ENCODE data around the gene ARFRP1. TPM values are rescaled to one million over a fixed set of nuclear protein-coding genes. Genes with fewer than 3 reads are reported as not detected.

Gene ARFRP1
- total and polyA plus RNA-seq, 2 of the 4 experiments (the other 2 are of a cell fraction) = 25.3 to 36.6 TPM

- intact Hi-C loops (cut with micrococcal nuclease) (no loop called here), in situ Hi-C loops (cut with MboI; ENCODE audit: low sequenced_read_pairs) (no loop called here), dilution Hi-C loops (cut with HindIII; ENCODE audit: low sequenced_read_pairs, unreplicated experiment) (no loop called here)
- H3K9me3 ChIP-seq (ENCODE audit: control insufficient read depth, insufficient read depth, low read length) = no peaks in the 10 kb centered on the region
- H2AK9ac ChIP-seq (replicated peaks; ENCODE audit: low read depth, low read length, poor library complexity) = no peak overlapping the region
- no peak overlapping the region for H2BK120ac ChIP-seq (ENCODE audit: low read depth, low read length)
- no peaks in the 10 kb centered on the region for H3K4me1 ChIP-seq (ENCODE audit: control insufficient read depth, insufficient read depth, low read length)
- H3K79me1 ChIP-seq (ENCODE audit: low read depth in 1 of 2, low read length in 2 of 2) = peaks cover 0 to under 1% of the 10 kb centered on the region in 2 experiments; a peak in 1 of 4 replicates
- H3K9ac ChIP-seq (ENCODE audit: low read depth, low read length) = no peak overlapping the region
- H4K91ac ChIP-seq (ENCODE audit: insufficient read depth, low read depth, low read length) = no peak overlapping the region
- DNase-seq (no peak), ATAC-seq (ENCODE audit: low read depth) (no peak)
- H3K9me1 ChIP-seq (ENCODE audit: insufficient read depth, low read length) = no peaks in the 10 kb centered on the region
- no TSS peak for BruUV-seq (replicated peaks)
- H3K36me3 ChIP-seq (ENCODE audit: control insufficient read depth, insufficient read depth, low read length) = peaks cover 24% of the 10 kb centered on the region; the same call in 1 of the 2 replicates
- no peak overlapping the region for H3K4ac ChIP-seq (ENCODE audit: low read depth, low read length)
- no peak overlapping the region for H2BK20ac ChIP-seq (ENCODE audit: low read depth, low read length)
- no peak overlapping the region for H3K18ac ChIP-seq (ENCODE audit: low read depth, low read length)
- CTCF ChIA-PET = no interaction called here
- TF ChIP-seq MAFK (IDR thresholded peaks at IDR 0.05; ENCODE audit: low read depth, low read length) (no peak), FOS (IDR thresholded peaks at IDR 0.05; ENCODE audit: low read depth, low read length) (no peak), SMC3 (IDR thresholded peaks at IDR 0.05; ENCODE audit: low read depth, low read length) (no peak), ELK1 (IDR thresholded peaks at IDR 0.05; ENCODE audit: borderline replicate concordance, low read depth, low read length) (no peak), RCOR1 (IDR thresholded peaks at IDR 0.05; ENCODE audit: insufficient replicate concordance, low read length) (no peak), CEBPB (IDR thresholded peaks at IDR 0.05; ENCODE audit: low read depth, low read length) (no peak), USF2 (IDR thresholded peaks at IDR 0.05; ENCODE audit: low read depth, low read length) (no peak)
- no peaks in the 10 kb centered on the region for H3K27me3 ChIP-seq (ENCODE audit: control insufficient read depth, insufficient read depth, low read length)
- no peak overlapping the region for H3K27ac ChIP-seq (ENCODE audit: insufficient read depth, low read length)
- POLR2A ChIA-PET (ENCODE audit: unreplicated experiment) = no interaction called here
- H2BK5ac ChIP-seq (ENCODE audit: low read depth, low read length, poor library complexity, severe bottlenecking) = no peak overlapping the region
- no peak overlapping the region for H2AFZ ChIP-seq (replicated peaks; ENCODE audit: low read length, poor library complexity)
- H2AK5ac ChIP-seq (ENCODE audit: low read depth, low read length) = no peak overlapping the region
- WGBS, 2 experiments (ENCODE audit: extremely low coverage in 2 of 2, insufficient read length in 1 of 2) = 95% methylated on average over 11 of the region's 47 CpGs; no CpG with 5 or more reads in 1 of the 2 experiments
- H4K20me1 ChIP-seq (ENCODE audit: insufficient read depth, low read length) = no peaks in the 10 kb centered on the region; the same call in 1 of the 2 replicates
- H3K14ac ChIP-seq (replicated peaks; ENCODE audit: low read depth, low read length) = no peak overlapping the region
- no peak overlapping the region for H3K23ac ChIP-seq (ENCODE audit: low read depth, low read length)
- no peak overlapping the region for H2BK15ac ChIP-seq (ENCODE audit: low read depth, low read length)
- H3K56ac ChIP-seq (ENCODE audit: extremely low read depth, insufficient read depth, low read length) = no peak overlapping the region
- no peak overlapping the region for H4K5ac ChIP-seq (ENCODE audit: low read depth, low read length)
- no peak overlapping the region for H4K8ac ChIP-seq (ENCODE audit: low read depth in 2 of 2, low read length in 2 of 2)
- H3K4me2 ChIP-seq (ENCODE audit: low read depth, low read length) = no peak overlapping the region
- no peak overlapping the region for H3K4me3 ChIP-seq (ENCODE audit: insufficient read depth, low read depth, low read length)
Observed at GRCh38 chr20:63746751-63747315, 39.1 kb upstream of the ARFRP1 start.
